Posterior vena cava (tissue), 2 donors: ENCODE data around the gene STRAP. TPM values are rescaled to one million over a fixed set of nuclear protein-coding genes. Genes with fewer than 3 reads are reported as not detected.

ENCODE experiments used
- DNase-seq: peaks from one replicate; pipeline ENCODE4 v3.0.0-alpha.2; 2020; ENCODE audit warnings: low spot score
- intact Hi-C, 2 donors: fragments of 100-400 bp; cut with DNase I; formaldehyde crosslinking; loops; one replicate each; pipeline versions ENCODE4 v1.14.1 to v1.14.2; 2022 to 2023
- long read RNA-seq, 2 donors: library from polyadenylated mRNA; unstranded; transcript quantifications; one replicate each; pipeline ENCODE4 v2.0.0, GENCODE V29; 2020 to 2021
- total RNA-seq, 2 donors: library from RNA; stranded (reverse); fragmentation: NEBNext Ultra II Directional; extraction: Animal tissue kit (Norgen Biotek cat#: 25700); gene quantifications; one replicate each; pipeline ENCODE4 v1.2.1, GENCODE V29; 2021
- donor health status: DM: yes; HTN: yes; CAD: no.
- donor health status: DM: yes; HTN: yes; CAD: no.

The STRAP gene, protein sequence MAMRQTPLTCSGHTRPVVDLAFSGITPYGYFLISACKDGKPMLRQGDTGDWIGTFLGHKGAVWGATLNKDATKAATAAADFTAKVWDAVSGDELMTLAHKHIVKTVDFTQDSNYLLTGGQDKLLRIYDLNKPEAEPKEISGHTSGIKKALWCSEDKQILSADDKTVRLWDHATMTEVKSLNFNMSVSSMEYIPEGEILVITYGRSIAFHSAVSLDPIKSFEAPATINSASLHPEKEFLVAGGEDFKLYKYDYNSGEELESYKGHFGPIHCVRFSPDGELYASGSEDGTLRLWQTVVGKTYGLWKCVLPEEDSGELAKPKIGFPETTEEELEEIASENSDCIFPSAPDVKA
- total RNA-seq, result 100 to 1,000 TPM in 1 of 2 donors, 10 to 100 TPM in 1; 91.6 to 129 TPM
- long read RNA-seq, donor 1, transcript STRAP-202 (10 exons, 1,866 nt), result major isoform, 82 of 109 reads
- long read RNA-seq, donor 1, transcript STRAP-206 (9 exons, 1,698 nt), result minor isoform, 22 of 109 reads
- long read RNA-seq, donor 1, partial matches to known transcripts, result 0 of 109 reads
- long read RNA-seq, donor 1, other reads (novel, unspliced or antisense), result 5 of 109 reads
- long read RNA-seq, donor 2, transcript STRAP-206 (9 exons, 1,698 nt), result minor isoform, 149 of 694 reads
- long read RNA-seq, donor 2, transcript STRAP-202 (10 exons, 1,866 nt), result major isoform, 497 of 694 reads
- long read RNA-seq, donor 2, partial matches to known transcripts, result 14 of 694 reads
- long read RNA-seq, donor 2, other reads (novel, unspliced or antisense), result 32 of 694 reads

DNA sequence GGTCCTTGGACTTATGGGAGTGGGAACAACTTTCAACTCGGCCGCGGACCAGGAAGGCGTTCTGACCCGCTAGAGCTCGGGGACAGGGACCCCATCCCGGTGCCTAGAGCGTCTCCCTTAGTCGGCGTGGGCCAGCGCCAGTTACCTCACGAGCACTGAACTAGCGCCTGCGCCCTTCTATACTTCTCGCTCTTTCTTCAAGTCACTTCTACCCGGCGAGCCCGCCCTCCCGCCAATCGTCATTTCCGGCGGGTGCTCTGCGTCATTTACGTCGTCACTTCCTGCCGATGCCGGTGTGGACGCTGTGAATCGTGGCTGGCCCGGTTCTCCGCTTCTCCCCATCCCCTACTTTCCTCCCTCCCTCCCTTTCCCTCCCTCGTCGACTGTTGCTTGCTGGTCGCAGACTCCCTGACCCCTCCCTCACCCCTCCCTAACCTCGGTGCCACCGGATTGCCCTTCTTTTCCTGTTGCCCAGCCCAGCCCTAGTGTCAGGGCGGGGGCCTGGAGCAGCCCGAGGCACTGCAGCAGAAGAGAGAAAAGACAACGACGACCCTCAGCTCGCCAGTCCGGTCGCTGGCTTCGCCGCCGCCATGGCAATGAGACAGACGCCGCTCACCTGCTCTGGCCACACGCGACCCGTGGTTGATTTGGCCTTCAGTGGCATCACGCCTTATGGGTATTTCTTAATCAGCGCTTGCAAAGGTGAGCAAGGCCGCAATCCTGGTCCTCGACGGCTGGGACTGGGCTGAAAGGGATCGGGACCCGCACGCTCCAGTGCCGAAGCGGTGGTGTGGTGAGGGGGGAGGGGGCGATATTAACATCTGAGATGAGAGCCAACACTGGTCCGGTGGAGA lies at the start of gene STRAP:
TSS of gene STRAP (plus strand) at position 270 of the 854 bp plus-strand sequence. CDS start at position 591, 321 bp downstream.
- intact Hi-C loops, result no loop called here
- peak; percentile 99 for DNase-seq

DNA sequence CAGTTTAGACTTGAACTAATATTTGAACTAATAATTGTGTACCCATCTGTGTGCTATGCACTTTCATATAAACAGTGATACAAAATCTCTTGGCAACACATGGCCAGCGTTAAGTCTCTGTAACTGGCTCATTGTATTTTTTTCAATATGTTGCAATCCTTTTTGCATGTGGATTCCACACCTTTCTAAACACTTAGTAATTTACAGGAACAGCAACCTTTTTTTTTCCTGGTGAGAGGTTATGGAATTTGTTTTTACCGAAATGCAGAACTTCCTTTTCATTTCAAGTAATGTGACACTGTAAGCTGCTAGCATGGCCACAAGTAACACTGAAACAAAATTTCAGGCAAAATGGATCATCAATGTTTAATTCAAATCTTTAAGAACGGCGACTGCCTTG lies 47.6 kb upstream of the STRAP start:
- intact Hi-C loops, result no loop called here
- DNase-seq, result no peak

DNA sequence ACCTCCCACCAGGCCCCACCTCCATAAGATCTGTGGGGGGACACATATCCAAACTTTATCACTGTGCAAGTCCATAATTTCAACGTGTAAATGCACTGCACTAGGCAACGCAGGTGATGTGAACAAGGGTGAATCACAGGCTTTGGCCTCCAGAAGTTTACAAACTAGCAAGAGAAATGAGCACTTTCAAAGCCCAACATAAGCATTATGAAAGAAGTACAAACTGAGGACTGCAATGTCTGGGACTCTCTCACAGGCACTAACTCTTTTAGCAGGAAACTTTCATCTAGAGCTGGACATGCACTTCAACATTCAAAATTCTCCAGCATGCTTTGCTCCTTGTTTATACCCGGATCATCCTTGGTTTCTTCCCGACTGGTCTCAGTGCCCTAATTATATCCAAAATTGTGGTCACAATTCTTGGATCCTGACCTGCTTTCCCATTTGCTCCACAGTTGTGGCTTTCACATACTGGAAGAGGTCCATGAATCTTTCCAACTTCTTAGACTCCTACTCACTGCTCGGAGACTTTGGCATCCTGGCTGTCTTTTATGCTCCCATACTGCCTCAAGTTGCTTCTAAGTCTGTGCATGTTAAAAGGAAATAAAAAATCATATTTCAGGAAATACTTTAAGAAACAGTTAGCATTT lies 44.9 kb upstream of the STRAP start:
- intact Hi-C loops, result no loop called here
- DNase-seq, result no peak

DNA sequence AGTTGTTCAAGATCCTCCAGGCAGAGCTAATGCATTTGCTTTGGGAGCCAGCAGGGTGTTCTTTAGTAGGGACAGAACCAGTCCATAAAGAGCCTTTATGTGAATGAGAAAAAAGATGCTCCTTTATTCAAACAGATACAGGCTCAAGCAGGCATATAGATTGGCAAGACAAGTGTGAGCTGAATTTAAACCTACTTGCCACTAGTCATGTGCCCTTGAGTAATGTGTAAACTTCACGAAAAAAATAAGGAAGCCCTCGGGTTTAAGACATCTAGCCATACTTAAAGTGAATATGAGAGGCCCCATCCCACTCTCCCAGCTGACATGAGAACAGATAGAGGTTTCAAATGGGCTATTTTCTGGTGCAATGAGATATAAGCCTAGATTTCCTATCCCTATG lies 43.1 kb upstream of the STRAP start:
- intact Hi-C loops, result no loop called here

DNA sequence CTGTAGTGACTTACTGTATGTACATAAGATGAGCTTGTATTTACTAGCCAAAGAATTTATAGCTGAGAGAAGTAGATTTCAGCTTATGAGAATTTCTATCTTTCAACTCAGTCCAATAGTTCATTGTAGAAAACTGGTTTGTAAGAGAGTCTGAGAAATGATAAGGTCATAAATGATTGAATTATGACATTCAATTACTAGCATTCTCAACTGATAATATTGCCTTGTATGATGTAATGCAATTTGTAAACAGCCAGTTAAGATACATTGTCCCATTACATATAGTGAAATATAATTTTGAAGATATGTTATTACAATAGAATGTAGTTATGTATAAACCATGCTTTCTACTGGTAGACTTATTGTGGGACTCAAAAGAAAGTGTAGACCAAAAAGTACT lies 42.5 kb upstream of the STRAP start:
- no peak for DNase-seq
- intact Hi-C loops, result loop anchor here in 1 of 2 donors (10.0 kb wide), 1 partner anchor 45 kb away; no protein-coding TSS in a partner anchor

More for the DNA sequence above, 43.1 kb upstream of the STRAP start:
- DNase-seq, result no peak

DNA sequence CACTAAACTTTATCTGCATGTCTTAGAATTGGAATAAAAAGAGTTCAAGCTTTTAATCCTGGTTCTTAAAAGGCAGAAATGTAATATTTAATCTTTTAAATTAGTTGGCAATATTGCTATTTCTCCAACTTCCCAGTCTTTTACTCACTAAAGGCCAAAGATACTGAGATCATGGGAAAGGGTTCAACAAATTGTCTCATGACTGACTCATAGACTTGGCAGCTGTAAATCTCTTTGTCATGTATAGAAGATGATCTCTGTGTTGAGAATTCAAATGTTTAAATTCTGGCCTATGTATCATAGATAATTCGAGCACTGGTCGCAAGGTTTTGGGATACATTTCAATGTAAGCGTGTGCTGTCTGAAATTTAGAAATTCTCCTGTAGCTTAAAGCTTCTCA lies 40.1 kb upstream of the STRAP start:
- no peak for DNase-seq
- intact Hi-C loops, result loop anchor here in 1 of 2 donors (10.0 kb wide), 1 partner anchor 47 kb away; no protein-coding TSS in a partner anchor

DNA sequence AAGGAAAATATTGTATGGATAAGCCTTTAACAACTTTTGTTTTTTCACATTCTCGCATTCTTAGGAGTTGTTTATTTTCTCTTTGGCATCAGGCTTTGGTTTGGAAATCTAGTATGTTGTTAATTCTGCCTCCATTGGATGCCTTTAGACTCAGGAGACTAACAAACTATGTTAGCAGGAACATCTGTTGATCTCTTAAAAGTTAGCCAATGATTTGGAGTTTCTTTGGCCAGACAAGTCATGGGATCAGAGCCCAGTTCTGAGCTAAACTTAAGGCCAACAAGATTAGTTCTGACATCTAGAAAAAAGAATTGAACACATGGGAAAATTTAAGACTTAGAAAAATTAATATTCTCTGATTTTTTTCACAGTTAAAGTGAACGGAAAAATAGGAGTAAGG lies 35.3 kb upstream of the STRAP start:
- intact Hi-C loops, result loop anchor here in 1 of 2 donors (10.0 kb wide), 1 partner anchor 52 kb away; no protein-coding TSS in a partner anchor
- DNase-seq, result no peak

DNA sequence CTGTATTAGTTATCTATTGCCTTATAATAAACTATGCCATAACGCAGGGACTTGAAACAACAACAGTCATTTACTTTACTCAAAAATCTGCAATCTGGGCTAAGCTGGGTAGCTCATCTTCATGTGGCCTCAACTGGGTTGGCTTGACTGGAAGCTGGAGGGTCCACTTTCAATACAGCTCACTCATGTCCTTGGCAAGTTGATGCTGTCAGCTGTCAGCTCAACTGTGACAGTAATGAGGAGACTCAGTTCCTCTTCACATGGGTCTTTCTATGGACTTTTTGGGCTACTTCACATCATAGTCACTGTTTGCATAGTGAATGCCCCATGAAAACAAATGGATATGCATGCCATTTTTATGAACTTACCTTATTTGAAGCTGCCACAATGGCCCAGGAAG lies 33.6 kb upstream of the STRAP start:
- no peak for DNase-seq
- intact Hi-C loops, result loop anchor here in 1 of 2 donors (10.0 kb wide), 1 partner anchor 54 kb away; no protein-coding TSS in a partner anchor

DNA sequence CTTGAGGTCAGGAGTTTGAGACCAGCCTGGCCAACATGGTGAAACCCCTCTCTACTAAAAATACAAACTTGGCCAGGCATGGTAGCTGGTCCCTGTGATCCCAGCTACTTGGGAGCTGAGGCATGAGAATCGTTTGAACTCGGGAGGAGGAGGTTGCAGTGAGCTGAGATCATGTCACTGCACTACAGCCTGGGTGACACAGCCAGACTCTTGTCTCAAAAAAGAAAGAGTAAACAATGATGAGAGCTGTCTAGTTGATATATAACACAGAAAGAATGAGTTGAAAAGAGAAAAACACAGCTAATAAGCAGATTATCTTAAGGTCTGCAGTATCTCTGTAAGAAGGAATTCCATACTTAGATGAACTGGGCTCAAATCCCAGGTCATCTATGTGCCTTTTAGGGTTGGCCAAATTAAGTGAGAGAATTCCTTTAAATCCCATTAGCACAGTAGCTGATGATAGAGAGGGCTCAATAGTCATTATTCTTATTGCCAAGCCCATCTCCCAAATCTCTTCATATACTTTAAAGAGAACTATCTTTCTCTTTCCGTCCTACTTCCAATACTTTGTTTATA lies 31.1 kb upstream of the STRAP start:
- DNase-seq, result no peak
- intact Hi-C loops, result no loop called here

DNA sequence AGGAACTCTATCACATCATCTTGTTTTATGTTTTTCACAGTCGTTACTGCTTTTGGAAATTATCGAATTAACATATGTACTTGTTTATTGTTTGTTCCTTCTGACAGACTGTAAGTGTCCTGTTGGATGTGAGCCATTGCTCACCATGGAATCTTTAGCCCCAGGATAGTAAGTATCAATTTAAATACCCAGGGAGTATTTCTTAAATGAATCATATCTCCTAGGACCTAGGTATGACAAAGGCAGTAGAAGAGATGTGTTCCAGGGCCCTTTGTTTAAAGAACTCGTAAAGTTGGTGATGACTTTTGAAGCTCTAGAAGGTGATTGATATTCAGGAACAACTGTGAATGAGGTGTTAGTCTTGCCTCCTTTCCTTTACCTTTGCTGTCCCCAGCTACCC lies 30.3 kb upstream of the STRAP start:
- DNase-seq, result no peak
- intact Hi-C loops, result no loop called here

DNA sequence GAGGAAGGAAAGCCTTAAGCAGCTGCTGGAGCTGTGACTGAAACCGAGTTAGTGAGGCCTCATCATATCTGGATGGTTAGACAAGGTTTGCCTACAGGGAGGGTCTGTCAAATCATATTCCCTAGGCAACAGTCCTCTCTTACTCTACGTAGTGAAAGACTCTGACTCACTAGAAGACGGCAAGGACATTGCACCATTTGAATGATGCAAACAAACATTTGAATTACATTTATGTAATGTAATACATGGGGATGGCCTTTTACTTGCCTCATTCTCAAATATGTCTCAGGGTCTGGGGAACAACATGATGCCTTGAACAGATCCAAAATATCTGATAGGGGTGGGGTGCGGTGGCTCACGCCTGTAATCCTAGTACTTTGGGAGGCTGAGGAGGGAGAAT lies 29.8 kb upstream of the STRAP start:
- intact Hi-C loops, result no loop called here
- no peak for DNase-seq

DNA sequence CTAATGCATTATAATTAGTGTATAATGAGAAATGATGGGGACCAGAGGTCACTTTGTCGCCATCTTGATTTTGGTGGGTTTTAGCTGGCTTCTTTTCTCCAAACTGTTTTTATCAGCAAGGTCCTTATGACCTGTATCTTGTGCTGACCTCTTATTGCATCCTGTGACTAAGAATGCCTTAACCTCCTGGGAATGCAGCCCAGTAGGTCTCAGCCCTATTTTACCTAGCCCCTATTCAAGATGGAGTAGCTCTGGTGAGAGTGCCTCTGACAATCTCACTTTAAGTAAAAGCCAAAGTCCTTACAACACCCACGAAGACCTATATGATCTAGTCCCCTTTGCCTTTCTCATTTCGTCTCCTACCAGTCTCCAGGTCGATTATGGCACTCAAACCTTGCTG lies 28.3 kb upstream of the STRAP start:
- no peak for DNase-seq
- intact Hi-C loops, result no loop called here

DNA sequence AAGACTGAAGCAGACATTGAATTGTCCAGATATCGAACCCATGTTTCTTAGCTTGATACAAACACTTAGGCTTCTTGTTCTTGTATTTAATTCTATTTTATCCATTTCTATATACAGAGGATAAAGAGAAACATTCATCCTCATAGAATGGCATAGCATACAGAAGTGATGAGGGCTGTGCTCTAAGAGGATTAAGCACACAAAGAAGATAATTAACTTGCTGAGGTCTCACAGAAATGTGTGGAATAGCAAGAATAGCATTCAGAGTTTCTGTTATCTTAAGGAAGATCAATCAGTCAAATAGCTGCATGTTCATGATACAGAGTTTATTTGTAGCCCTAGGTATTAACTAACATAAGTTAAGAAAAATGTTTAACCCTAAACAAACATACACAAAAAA lies 27.3 kb upstream of the STRAP start:
- no peak for DNase-seq
- intact Hi-C loops, result loop anchor here in 1 of 2 donors (5.0 kb wide), 1 partner anchor 263 kb away; no protein-coding TSS in a partner anchor

DNA sequence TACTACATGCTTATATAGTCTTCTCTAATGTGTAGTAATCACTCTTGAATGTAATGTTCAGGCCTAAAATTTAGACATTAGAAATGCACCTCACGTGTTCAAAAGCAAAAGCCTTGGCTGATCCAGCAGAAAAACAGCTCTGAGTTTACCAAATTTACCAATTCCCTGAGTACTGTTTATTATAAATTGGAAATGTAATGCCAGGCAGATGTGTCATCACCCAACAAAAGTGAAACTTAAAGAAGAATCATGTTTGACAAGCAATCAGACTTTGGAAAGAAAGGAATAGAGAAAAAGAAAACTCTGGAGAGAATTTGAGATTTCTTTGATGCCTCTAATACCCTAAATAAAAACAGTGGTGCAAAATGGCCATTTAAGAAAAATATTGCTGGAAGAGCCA lies 26.5 kb upstream of the STRAP start:
- intact Hi-C loops, result loop anchor here (1.0 to 5.0 kb wide), 3 partner anchors 28 to 265 kb away; no protein-coding TSS in a partner anchor
- DNase-seq, result no peak

DNA sequence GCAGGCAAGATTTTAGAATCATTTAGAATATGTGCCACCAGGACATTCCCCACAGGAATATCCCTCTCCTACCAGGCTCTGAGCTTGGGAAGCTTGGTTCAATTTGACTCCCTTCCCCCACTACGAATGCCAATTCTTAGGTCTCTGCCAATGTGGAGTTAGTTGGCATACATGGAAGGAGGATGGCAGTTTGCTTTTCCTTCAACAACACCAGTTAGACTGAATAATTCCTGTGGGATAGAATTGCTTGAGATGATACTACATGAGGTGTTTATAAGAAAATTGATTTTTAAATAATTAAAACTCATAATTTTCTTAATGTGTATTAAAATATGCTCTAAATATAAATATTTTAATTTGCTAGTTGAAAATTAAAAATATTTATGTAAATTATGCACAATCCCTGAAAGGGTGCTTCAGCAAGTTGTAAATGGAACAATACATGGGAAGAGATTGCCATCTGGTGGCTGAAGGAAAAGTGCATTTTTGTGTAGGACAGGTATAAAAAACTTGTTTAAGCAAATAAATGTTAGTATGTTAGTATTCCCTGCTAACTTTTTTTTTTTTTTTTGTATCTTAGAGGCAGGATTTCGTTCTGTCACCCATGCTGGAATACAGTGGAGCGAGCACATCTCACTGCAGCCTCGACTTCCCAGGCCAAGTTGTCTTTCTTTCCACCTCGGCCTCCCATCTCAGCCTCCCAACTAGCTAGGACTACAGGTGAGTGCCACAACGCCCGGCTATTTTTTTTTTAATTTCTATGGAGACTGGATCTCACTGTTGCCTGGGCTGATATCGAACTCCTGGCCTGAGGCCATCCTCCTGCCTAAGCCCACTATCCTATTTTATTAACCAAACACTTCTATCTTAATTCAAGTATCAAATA lies 25.8 kb upstream of the STRAP start:
- no peak for DNase-seq
- intact Hi-C loops, result loop anchor here (1.0 to 5.0 kb wide), 3 partner anchors 29 to 266 kb away; no protein-coding TSS in a partner anchor

DNA sequence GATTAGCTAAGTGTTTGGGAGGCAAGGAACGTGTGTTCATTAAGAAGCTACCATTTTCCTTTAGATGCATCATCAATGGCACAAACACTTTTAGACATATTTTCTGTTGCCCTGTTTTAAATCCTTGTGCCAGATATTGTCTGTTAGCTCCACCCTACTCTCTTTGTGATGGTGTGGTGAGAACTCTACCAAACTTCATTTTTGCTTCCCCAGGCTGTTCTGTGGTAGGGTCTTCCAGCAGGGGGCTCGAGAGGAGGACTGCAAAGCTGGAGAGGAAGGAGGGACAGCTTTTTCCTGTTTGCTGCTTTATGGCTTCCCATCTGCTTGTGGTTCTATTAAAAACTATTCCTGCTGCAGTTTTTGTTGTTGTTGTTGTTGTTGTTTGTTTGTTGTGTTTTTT lies 23.8 kb upstream of the STRAP start:
- intact Hi-C loops, result loop anchor here in 1 of 2 donors (5.0 kb wide), 1 partner anchor 266 kb away; no protein-coding TSS in a partner anchor
- DNase-seq, result no peak

DNA sequence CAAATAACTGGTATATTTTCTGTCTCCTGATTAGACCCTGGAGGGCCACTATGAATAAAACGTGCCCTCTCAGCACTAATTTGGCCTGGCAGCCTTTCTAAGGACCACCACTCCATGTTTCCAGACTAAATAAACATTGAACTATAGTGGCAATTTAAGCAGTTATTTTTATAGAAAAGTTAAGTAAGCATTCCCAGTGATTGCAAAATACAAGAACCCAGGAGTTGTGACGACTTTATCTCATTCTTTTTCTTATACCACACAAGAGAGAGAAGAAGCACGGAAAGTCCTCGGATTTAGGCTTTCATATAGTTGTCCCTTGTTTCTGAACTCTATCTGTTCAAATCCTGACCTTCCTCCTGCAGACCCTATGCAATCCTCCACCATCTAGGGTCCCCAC lies 23.1 kb upstream of the STRAP start:
- no peak for DNase-seq
- intact Hi-C loops, result loop anchor here in 1 of 2 donors (5.0 kb wide), 1 partner anchor 267 kb away; no protein-coding TSS in a partner anchor
